ELR (cell line): Measurements from ENCODE around the gene PAEP.
"Not testable (repeated sequence)": the region's sequence is repeated elsewhere in the genome, so short reads cannot be mapped to it uniquely, and the experiment has no call there.

ENCODE experiments used
- DNase-seq: peaks from one replicate; pipeline ENCODE4 v3.0.0-alpha.2; 2015; ENCODE audit warnings: low read depth

PAEP gene

DNA sequence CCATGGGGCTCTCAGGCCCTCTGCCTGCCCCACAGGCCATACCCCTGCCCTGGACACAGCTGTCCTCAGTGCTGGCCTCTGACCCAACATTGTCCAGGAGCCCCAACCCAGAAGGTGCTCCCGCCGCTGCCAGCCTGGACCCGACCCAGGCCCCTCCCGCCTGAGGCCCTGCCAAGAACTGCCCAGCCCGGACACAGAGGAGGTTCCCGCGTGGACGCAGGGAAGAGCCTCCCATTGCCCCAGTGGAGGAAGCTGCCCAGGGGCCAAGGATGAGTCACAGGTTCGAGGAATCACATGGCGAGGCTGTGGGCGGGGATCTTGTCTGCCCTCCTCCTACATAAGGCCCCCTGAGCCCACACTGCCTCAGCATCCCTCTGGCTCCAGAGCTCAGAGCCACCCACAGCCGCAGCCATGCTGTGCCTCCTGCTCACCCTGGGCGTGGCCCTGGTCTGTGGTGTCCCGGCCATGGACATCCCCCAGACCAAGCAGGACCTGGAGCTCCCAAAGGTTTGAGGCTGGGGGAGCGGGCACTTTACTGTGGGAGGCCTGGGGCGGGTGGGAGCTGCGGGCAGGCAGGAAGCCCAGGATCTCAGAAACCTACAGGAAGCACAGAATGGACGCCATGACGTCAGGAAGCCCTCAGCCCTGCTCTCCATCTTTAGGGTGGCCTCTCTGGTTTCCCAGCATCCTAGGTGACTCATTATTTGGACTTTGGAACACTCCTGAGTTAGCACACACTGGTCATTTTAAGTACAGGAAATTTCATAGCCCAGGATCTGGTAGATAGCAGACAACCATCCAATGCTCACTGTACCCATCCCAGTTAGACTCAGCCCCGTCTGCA, at the start of gene PAEP:
TSS of gene PAEP (plus strand) at position 366 of the 844 bp plus-strand sequence.
- no peak for DNase-seq

DNA sequence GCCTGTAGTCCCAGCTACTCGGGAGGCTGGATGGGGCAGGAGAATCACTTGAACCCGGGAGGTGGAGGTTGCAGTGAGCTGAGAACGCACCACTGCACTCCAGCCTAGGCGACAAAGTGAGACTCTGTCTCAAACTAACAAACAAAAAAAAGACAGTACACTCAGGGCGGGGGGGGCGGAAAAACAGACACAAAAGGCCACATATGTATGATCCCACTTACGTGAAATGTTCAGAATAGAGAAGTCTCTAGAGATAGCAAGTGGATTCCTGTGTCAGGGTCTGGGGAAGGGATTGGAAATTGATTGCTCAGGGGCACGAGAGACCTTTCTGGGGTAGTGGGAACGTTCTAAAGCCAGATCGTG, 49.3 kb upstream of the PAEP start:
- DNase-seq, result no peak

- DNase-seq, result no peak
Measured at GRCh38 chr9:135512904-135513303, 48.7 kb upstream of the PAEP start.

DNA sequence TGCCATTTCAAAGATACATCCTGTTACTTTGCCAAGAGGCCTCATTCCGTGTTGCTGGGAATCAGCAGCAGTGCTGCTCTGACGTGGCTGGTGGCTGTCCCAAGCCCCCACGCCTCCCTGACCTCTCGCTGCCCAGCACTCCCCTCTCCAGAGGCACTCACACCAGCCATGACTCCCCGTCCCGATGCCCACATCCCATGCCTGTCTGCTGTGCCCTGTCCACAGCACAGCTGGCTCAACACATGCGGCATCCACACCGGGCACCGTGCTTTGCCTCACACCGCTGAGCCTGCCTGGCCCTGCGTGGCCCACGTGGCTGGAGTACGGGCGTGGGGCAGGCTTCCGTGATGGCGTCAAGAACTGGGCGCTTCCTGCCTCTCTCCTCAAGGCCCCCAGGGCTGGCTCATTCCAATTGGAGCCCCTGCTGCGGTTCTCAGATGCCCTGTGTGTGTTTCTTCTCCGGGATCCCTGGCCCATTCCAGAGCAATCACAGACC, 48.2 kb upstream of the PAEP start:
- DNase-seq, result no peak

DNA sequence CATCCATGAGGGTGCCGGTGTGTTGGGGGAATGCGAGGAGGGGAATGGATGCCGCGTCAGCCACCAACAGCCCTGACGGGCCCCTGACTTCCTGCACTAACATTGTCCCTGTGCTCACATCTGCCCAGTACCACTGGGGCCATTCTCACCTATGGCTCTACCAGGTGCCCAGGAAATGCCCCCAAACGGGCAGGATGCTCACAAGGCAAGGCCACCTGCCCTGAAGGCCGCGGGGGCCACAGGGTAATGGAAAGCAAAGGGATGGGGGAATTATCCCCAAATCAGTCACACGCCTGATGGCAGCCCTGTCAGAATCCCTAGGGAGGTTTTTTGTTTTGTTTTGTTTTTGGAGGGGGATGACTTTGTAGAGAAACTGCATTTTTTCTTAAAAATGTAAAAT, 47.6 kb upstream of the PAEP start:
- not testable (repeated sequence) for DNase-seq

- DNase-seq, result no peak
Measured at GRCh38 chr9:135514342-135515082, 47.0 kb upstream of the PAEP start.

GRCh38 chr9:135515083-135515951, 46.2 kb upstream of the PAEP start:
- no peak for DNase-seq

DNA sequence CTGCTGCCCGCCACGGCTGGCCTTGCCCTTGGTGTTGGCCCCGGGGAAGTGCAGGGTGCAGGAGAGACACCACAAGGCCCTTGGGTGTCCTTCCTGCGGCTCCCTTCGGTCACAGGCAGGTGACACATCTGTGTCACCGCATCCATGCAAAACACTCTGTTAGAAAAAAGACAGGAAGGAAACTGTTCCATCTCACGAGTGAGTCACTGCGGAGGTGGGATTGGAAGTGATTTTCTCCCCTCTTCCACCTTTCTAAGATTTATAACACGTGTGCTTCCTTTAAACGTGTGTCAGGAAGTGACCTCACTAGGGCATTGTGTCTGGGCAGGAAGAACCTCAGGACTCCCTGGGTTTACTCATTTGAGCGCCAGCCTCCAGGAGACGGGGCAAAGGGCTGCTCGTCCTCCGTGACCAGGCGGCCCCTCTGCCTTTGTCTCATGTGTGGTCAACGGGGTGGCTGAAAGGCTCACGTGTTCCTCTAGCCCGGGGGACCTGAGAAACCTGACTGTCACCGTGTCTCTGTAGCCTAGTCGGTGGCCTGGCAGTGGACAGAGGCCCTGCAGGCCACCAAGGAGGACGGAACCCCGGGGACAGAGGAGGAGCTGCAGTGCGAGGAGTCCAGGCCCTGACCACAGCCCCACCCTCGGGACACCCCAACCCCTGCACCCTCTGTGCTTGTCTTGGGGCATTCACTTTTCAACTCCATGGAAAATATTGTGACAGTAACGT, 45.3 kb upstream of the PAEP start:
- DNase-seq, result peak; percentile 13

- no peak for DNase-seq
Measured at GRCh38 chr9:135517407-135517822, 44.1 kb upstream of the PAEP start.

DNA sequence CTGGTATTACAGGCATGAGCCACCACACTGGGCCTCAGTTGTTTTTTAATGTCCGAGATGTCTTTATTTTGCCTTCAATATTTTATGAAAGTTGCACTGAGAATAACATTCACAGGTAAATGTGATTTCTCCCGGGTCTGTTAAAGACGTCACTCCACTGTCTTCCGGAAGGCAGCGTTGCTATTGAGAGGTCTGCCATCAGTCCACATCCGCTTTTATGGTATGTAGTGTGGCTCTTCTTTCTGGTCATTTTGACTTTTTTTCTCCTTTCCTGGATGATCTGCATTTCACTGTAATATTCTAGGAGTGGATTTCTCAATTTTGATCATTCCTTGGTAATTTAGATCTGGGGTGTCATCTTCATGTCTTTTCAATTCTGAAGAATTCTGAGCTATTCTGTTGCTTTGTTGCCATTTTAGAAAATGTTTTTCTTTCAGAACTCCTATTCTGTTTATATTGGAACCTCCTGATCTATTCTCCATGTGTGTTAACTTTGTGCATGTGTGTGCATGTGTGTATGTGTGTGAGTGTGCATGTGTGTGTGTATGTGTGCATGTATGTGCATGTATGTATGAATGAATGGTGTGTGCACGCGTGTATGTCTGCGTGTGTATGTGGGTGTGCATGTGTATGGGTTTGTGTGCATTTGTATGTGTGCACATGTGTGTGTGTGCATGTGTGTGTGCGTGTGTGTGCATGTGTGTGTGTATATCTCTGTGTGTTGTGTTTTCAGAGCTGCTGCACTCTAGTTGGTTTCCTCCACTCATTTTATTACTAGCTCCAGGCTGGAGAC, 42.2 kb upstream of the PAEP start:
- DNase-seq, result no peak

GRCh38 chr9:135520916-135521607, 40.5 kb upstream of the PAEP start, which contains the start of gene LCN1:
TSS of gene LCN1 (plus strand) at chr9:135521440. CDS start at chr9:135521498, 58 bp downstream.
- DNase-seq, result no peak

- no peak for DNase-seq
Measured at GRCh38 chr9:135521608-135522095, 39.9 kb upstream of the PAEP start.

GRCh38 chr9:135522137-135522877, 39.2 kb upstream of the PAEP start:
- no peak for DNase-seq

GRCh38 chr9:135522931-135523330, 38.6 kb upstream of the PAEP start:
- no peak for DNase-seq

GRCh38 chr9:135523521-135524129, 37.9 kb upstream of the PAEP start:
- DNase-seq, result no peak

DNA sequence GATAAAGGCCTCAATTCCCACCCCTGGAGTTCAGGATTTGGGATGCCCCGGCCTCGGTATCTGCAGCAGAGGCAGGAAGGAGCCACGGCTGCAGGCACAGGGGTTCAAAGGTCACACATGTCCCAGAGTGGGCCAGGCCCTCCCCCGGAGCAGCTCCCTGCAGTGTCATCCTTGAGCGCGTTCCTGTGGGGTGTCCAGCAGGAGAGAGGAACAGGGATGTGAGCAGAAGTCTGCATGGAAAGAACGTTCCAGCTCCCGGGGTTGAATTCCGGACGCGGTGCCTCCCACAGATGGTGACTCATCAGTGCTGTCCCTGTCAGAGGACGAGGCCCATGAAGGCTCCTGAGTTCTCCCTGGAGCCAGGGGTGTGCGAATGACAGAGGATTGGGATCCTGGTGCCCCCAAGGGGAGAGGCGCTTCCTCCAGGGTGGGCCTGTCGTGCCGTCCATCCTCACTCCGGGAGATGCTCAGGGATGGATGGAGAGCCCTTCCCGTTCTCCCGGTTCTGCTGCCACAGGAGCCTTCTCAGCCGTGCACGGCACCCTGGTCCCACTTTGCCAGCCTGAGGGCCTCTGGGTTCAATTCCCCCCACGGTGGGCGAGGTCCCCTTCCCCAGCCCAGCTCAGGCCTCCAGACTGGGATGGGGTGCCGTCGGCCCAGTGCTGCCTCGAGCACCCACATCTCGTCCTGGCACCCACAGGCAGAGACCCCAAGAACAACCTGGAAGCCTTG, 37.3 kb upstream of the PAEP start:
- peak; percentile 45 for DNase-seq

- DNase-seq, result no peak
Measured at GRCh38 chr9:135525241-135526088, 36.1 kb upstream of the PAEP start.
